GM23338 (cell line): ENCODE measurements around the gene BBX. TPM values are rescaled to one million over a fixed set of nuclear protein-coding genes. Genes with fewer than 3 reads are reported as not detected.

Source experiments
- ATAC-seq: fragments of 200-7000 bp; cut with Tn5 transposase; 3 replicates; pipeline ENCODE4 v1.9.1; 2020
- DNase-seq: peaks from one replicate; pipeline ENCODE4 v3.0.0-alpha.2; 2015; ENCODE audit warnings: low spot score
- H2AFZ ChIP-seq: fragments of 200-600 bp; sonication (generic); 2 replicates; pipeline ENCODE4 v1.8.0; 2016; ENCODE audit warnings: antibody characterized with exemption, mild to moderate bottlenecking, moderate library complexity
- H3F3A ChIP-seq: fragments of 200-600 bp; sonication (generic); replicated peaks from 2 replicates; pipeline ENCODE4 v1.8.0; 2017; ENCODE audit warnings: antibody characterized with exemption, mixed run types, low read depth
- H3K27ac ChIP-seq: fragments of 200-600 bp; sonication (generic); 2 replicates; pipeline ENCODE4 v1.6.1; 2016; ENCODE audit warnings: low read depth
- H3K27me3 ChIP-seq: fragments of 200-600 bp; sonication (generic); 2 replicates; pipeline ENCODE4 v1.8.0; 2016; ENCODE audit warnings: mild to moderate bottlenecking, mixed run types, moderate library complexity; ENCODE audit not compliant: insufficient read depth
- H3K36me3 ChIP-seq: fragments of 200-600 bp; sonication (generic); 2 replicates; pipeline ENCODE4 v1.8.0; 2016; ENCODE audit warnings: mild to moderate bottlenecking; ENCODE audit not compliant: insufficient read depth
- H3K4me1 ChIP-seq: fragments of 200-600 bp; sonication (generic); 2 replicates; pipeline ENCODE4 v1.8.0; 2016; ENCODE audit warnings: mild to moderate bottlenecking, moderate library complexity; ENCODE audit not compliant: insufficient read depth
- H3K4me2 ChIP-seq: fragments of 200-600 bp; sonication (generic); 2 replicates; pipeline ENCODE4 v1.7.1; 2017; ENCODE audit warnings: mixed run types
- H3K4me3 ChIP-seq: fragments of 200-600 bp; sonication (generic); 2 replicates; pipeline ENCODE4 v1.6.1; 2016; ENCODE audit warnings: mixed run types
- H3K79me2 ChIP-seq: fragments of 200-600 bp; sonication (generic); replicated peaks from 2 replicates; pipeline ENCODE4 v1.8.0; 2017; ENCODE audit warnings: mild to moderate bottlenecking; ENCODE audit not compliant: insufficient read depth
- H3K9me2 ChIP-seq: fragments of 200-600 bp; sonication (generic); 2 replicates; pipeline ENCODE4 v1.8.0; 2017; ENCODE audit not compliant: insufficient read depth
- H4K20me1 ChIP-seq: fragments of 200-600 bp; sonication (generic); replicated peaks from 2 replicates; pipeline ENCODE4 v1.8.0; 2017; ENCODE audit warnings: mild to moderate bottlenecking; ENCODE audit not compliant: insufficient read depth
- H3K27ac Mint-ChIP-seq: 2 replicates; pipeline ENCODE4 v1.8.0; 2020; ENCODE audit warnings: inconsistent platforms, mild to moderate bottlenecking, moderate library complexity, mixed read lengths
- H3K27me3 Mint-ChIP-seq: 3 replicates; pipeline ENCODE4 v1.8.0; 2022; ENCODE audit warnings: low read depth, mild to moderate bottlenecking, moderate library complexity, mixed read lengths, inconsistent platforms; ENCODE audit not compliant: insufficient read depth, poor library complexity
- H3K36me3 Mint-ChIP-seq: 3 replicates; pipeline ENCODE4 v1.8.0; 2021; ENCODE audit warnings: low read depth, mild to moderate bottlenecking, inconsistent platforms, moderate library complexity, mixed read lengths
- H3K4me1 Mint-ChIP-seq: 3 replicates; pipeline ENCODE4 v1.8.0; 2020; ENCODE audit warnings: mild to moderate bottlenecking, inconsistent platforms, mixed read lengths
- H3K4me3 Mint-ChIP-seq: 3 replicates; pipeline ENCODE4 v1.8.0; 2021; ENCODE audit warnings: moderate library complexity, mild to moderate bottlenecking, inconsistent platforms, mixed read lengths
- H3K9me3 Mint-ChIP-seq: 3 replicates; pipeline ENCODE4 v1.8.0; 2020; ENCODE audit warnings: moderate library complexity, mild to moderate bottlenecking, inconsistent platforms, mixed read lengths
- CTCF ChIP-seq, 2 experiments: fragments of 200-600 bp in 1 of 2; sonication (generic) in 1 of 2; conservative IDR thresholded peaks; 2 replicates each; pipeline versions ENCODE4 v1.5.1 to v1.6.1; 2016 to 2017; ENCODE audit warnings: antibody characterized with exemption in 2 of 2, low read depth in 2 of 2, mild to moderate bottlenecking in 2 of 2, moderate library complexity in 1 of 2
- ETS1 ChIP-seq: IDR thresholded peaks from 2 replicates; pipeline ENCODE4 v1.6.1; 2016; ENCODE audit warnings: antibody characterized with exemption
- EZH2 ChIP-seq: fragments of 200-600 bp; sonication (generic); IDR thresholded peaks from one replicate; pipeline ENCODE4 v1.8.0; 2017; ENCODE audit warnings: antibody characterized with exemption, mild to moderate bottlenecking, low read depth; ENCODE audit not compliant: unreplicated experiment
- EZH2phosphoT487 ChIP-seq: fragments of 200-600 bp; sonication (generic); IDR thresholded peaks from one replicate; pipeline ENCODE4 v1.8.1; 2018; ENCODE audit warnings: antibody characterized with exemption; ENCODE audit not compliant: unreplicated experiment
- JUNB ChIP-seq: IDR thresholded peaks from one replicate; pipeline ENCODE4 v1.6.1; 2016; ENCODE audit warnings: antibody characterized with exemption; ENCODE audit not compliant: unreplicated experiment
- POLR2AphosphoS5 ChIP-seq: IDR thresholded peaks from 2 replicates; pipeline ENCODE4 v1.6.1; 2016; ENCODE audit warnings: antibody characterized with exemption, low read depth
- REST ChIP-seq: IDR thresholded peaks from one replicate; pipeline ENCODE4 v1.6.1; 2018; ENCODE audit warnings: antibody characterized with exemption; ENCODE audit not compliant: unreplicated experiment
- STAT1 ChIP-seq: IDR thresholded peaks from one replicate; pipeline ENCODE4 v1.6.1; 2016; ENCODE audit warnings: antibody characterized with exemption; ENCODE audit not compliant: unreplicated experiment
- ZNF114 ChIP-seq: fragments of 250-450 bp; sonication (Bioruptor Pico); IDR thresholded peaks from 2 replicates; pipeline ENCODE4 v1.5.0; 2020; ENCODE audit warnings: mild to moderate bottlenecking, moderate library complexity
- ZNF331 ChIP-seq: fragments of 250-450 bp; sonication (Bioruptor Pico); IDR thresholded peaks from 2 replicates; pipeline ENCODE4 v1.5.0; 2020; ENCODE audit warnings: low read depth, mild to moderate bottlenecking, moderate library complexity
- ZNF462 ChIP-seq: fragments of 250-450 bp; sonication (Bioruptor Pico); IDR thresholded peaks from 2 replicates; pipeline ENCODE4 v1.5.0; 2020; ENCODE audit warnings: mild to moderate bottlenecking, moderate library complexity
- polyA plus RNA-seq: library from polyadenylated mRNA; unstranded; fragments of >200 nt; fragmentation: Nextera tagmentation; extraction: Ambion mirVana; gene quantifications from 2 replicates; pipeline ENCODE4 v1.2.1, GENCODE V29; 2016
- total RNA-seq: library from RNA; depleted of rRNA; stranded (reverse); fragments of >200 nt; shearing (Covaris generic); gene quantifications from 2 replicates; pipeline ENCODE4 v1.2.3, GENCODE V29; 2014

BBX gene
- total and polyA plus RNA-seq, 2 experiments from 2014 or later: 35.2 to 44.1 TPM

- TF ChIP-seq CTCF (conservative IDR thresholded peaks at IDR 0.05; ENCODE audit: low read depth in 2 of 2): no peak
Measured at GRCh38 chr3:107753976-107754375, 231.2 kb downstream of the BBX start (continued).

- H3K36me3 Mint-ChIP-seq: no peaks in the 10 kb centered on the region
- DNase-seq: no peak
- H3K27ac Mint-ChIP-seq: no peak overlapping the region
- Histone ChIP-seq H4K20me1 (no peaks in the 10 kb centered on the region), H3K27me3 (no peaks in the 10 kb centered on the region), H3K9me2 (no peaks in the 10 kb centered on the region), H3K79me2 (no peaks in the 10 kb centered on the region), H3K36me3 (no peaks in the 10 kb centered on the region), H3K4me3 (no peak overlapping the region), H3K27ac (no peak overlapping the region), H3F3A (no peaks in the 10 kb centered on the region), H2AFZ (no peak overlapping the region), H3K4me2 (no peak overlapping the region), H3K4me1 (no peaks in the 10 kb centered on the region)
- ATAC-seq: no peak
- no peak overlapping the region for H3K4me3 Mint-ChIP-seq
- H3K4me1 Mint-ChIP-seq: peaks cover 6% of the 10 kb centered on the region
- H3K9me3 Mint-ChIP-seq: no peaks in the 10 kb centered on the region
- H3K27me3 Mint-ChIP-seq: no peaks in the 10 kb centered on the region
- TF ChIP-seq EZH2phosphoT487: no peak
- TF ChIP-seq ETS1: no peak
- no peak for TF ChIP-seq JUNB
- TF ChIP-seq ZNF331: no peak
- no peak for TF ChIP-seq CTCF (conservative IDR thresholded peaks at IDR 0.05; ENCODE audit: low read depth in 2 of 2)
- TF ChIP-seq EZH2: no peak
- no peak for TF ChIP-seq STAT1
- TF ChIP-seq POLR2AphosphoS5: no peak
- TF ChIP-seq REST: no peak
- no peak for TF ChIP-seq ZNF114 (CRISPR knock-in tag)
- TF ChIP-seq ZNF462 (CRISPR knock-in tag): no peak
Measured at GRCh38 chr3:107756649-107757048, 233.9 kb downstream of the BBX start.
